Neural cell (in vitro differentiated cells): ENCODE measurements around the gene CACNB2. TPM values are rescaled to one million over a fixed set of nuclear protein-coding genes. Genes with fewer than 3 reads are reported as not detected.

Experiments used
- H2AFZ ChIP-seq: fragments of 200-600, 300-800 bp; sonication (generic), shearing (Covaris generic); 2 replicates; pipeline ENCODE4 v1.6.0; 2014; ENCODE audit warnings: low read depth, mild to moderate bottlenecking, antibody characterized with exemption, low read length, moderate library complexity
- H3F3A ChIP-seq: fragments of 200-600 bp; shearing (Covaris generic); 2 replicates; pipeline ENCODE4 v1.6.1; 2016; ENCODE audit warnings: mild to moderate bottlenecking, moderate library complexity, mixed read lengths, antibody characterized with exemption, low read length; ENCODE audit not compliant: insufficient read depth, poor library complexity, severe bottlenecking
- H3K27ac ChIP-seq: fragments of 200-600, 300-800 bp; sonication (generic), shearing (Covaris generic); 2 replicates; pipeline ENCODE4 v1.5.1; 2014; ENCODE audit warnings: mild to moderate bottlenecking, low read length, moderate library complexity
- H3K27me3 ChIP-seq: fragments of 300-800, 200-600 bp; sonication (generic), shearing (Covaris generic); 2 replicates; pipeline ENCODE4 v1.6.0; 2014; ENCODE audit warnings: mild to moderate bottlenecking, low read depth, low read length, moderate library complexity; ENCODE audit not compliant: insufficient read depth
- H3K36me3 ChIP-seq: fragments of 300-800, 200-600 bp; sonication (generic), shearing (Covaris generic); 2 replicates; pipeline ENCODE4 v1.5.1; 2014; ENCODE audit warnings: mild to moderate bottlenecking, antibody characterized with exemption, low read length, moderate library complexity; ENCODE audit not compliant: insufficient read depth
- H3K4me2 ChIP-seq: fragments of 300-800, 200-600 bp; sonication (generic), shearing (Covaris generic); 2 replicates; pipeline ENCODE4 v1.6.0; 2014; ENCODE audit warnings: mild to moderate bottlenecking, low read length
- H3K4me3 ChIP-seq: fragments of 300-800, 200-600 bp; sonication (generic), shearing (Covaris generic); 2 replicates; pipeline ENCODE4 v1.5.1; 2014; ENCODE audit warnings: mild to moderate bottlenecking, low read length, moderate library complexity
- H3K79me2 ChIP-seq: fragments of 200-600 bp; shearing (Covaris generic); replicated peaks from 2 replicates; pipeline ENCODE4 v1.6.0; 2014; ENCODE audit warnings: mild to moderate bottlenecking, low read length, moderate library complexity; ENCODE audit not compliant: insufficient read depth
- H3K9ac ChIP-seq: fragments of 300-800, 200-600 bp; sonication (generic), shearing (Covaris generic); 2 replicates; pipeline ENCODE4 v1.6.1; 2016; ENCODE audit warnings: mild to moderate bottlenecking, low read length, mixed read lengths
- H3K9me2 ChIP-seq: fragments of 200-600 bp; shearing (Covaris generic); 2 replicates; pipeline ENCODE4 v1.6.1; 2016; ENCODE audit warnings: mild to moderate bottlenecking, low read length, mixed read lengths; ENCODE audit not compliant: insufficient read depth
- H3K9me3 ChIP-seq: fragments of 200-600, 300-800 bp; sonication (generic), shearing (Covaris generic); 2 replicates; pipeline ENCODE4 v1.6.1; 2016; ENCODE audit warnings: mild to moderate bottlenecking, mixed run types, low read length, moderate library complexity, mixed read lengths
- H4K20me1 ChIP-seq: fragments of 200-600 bp; shearing (Covaris generic); 2 replicates; pipeline ENCODE4 v1.6.1; 2016; ENCODE audit warnings: mild to moderate bottlenecking, mixed run types; ENCODE audit not compliant: insufficient read depth
- EP300 ChIP-seq: fragments of 450-650 bp; conservative IDR thresholded peaks from 2 replicates; pipeline ENCODE4 v1.6.1; 2014; ENCODE audit warnings: antibody characterized with exemption, mild to moderate bottlenecking, moderate library complexity; ENCODE audit not compliant: poor library complexity, severe bottlenecking
- EZH2 ChIP-seq: fragments of 200-600, 300-800 bp; shearing (Covaris generic), sonication (generic); IDR thresholded peaks from 2 replicates; pipeline ENCODE4 v1.6.1; 2014; ENCODE audit warnings: antibody characterized with exemption, low read length, borderline replicate concordance, mild to moderate bottlenecking; ENCODE audit not compliant: insufficient read depth, poor library complexity, severe bottlenecking
- MXI1 ChIP-seq: fragments of 450-650 bp; conservative IDR thresholded peaks from 2 replicates; pipeline ENCODE4 v1.6.1; 2014; ENCODE audit warnings: antibody characterized with exemption, mild to moderate bottlenecking; ENCODE audit not compliant: poor library complexity, severe bottlenecking
- RAD21 ChIP-seq: fragments of 450-650 bp; conservative IDR thresholded peaks from 2 replicates; pipeline ENCODE4 v1.6.1; 2014; ENCODE audit warnings: antibody characterized with exemption, mild to moderate bottlenecking, moderate library complexity
- SMC3 ChIP-seq: fragments of 450-650 bp; conservative IDR thresholded peaks from 2 replicates; pipeline ENCODE4 v1.6.1; 2014; ENCODE audit warnings: antibody characterized with exemption, mild to moderate bottlenecking, moderate library complexity; ENCODE audit not compliant: poor library complexity
- TAF1 ChIP-seq: IDR thresholded peaks from 2 replicates; pipeline ENCODE4 v1.6.1; 2012; ENCODE audit warnings: low read depth
- polyA plus RNA-seq: library from polyadenylated mRNA; depleted of rRNA; stranded (reverse); fragments of >200 nt; gene quantifications from 2 replicates; pipeline ENCODE4 v1.2.3, GENCODE V29; 2014
- TF ChIP-seq, protein P1 (sequence below): IDR thresholded peaks from 2 replicates; pipeline ENCODE4 v1.6.1; 2012; ENCODE audit warnings: borderline replicate concordance
- TF ChIP-seq, protein P2 (sequence below): fragments of 450-650 bp; IDR thresholded peaks from 2 replicates; pipeline ENCODE4 v1.5.1; 2014; ENCODE audit warnings: antibody characterized with exemption, mild to moderate bottlenecking, moderate library complexity; ENCODE audit not compliant: poor library complexity, severe bottlenecking

CACNB2 gene
- polyA plus RNA-seq, 1 donor from 2014 or later, result 14.3 TPM

DNA sequence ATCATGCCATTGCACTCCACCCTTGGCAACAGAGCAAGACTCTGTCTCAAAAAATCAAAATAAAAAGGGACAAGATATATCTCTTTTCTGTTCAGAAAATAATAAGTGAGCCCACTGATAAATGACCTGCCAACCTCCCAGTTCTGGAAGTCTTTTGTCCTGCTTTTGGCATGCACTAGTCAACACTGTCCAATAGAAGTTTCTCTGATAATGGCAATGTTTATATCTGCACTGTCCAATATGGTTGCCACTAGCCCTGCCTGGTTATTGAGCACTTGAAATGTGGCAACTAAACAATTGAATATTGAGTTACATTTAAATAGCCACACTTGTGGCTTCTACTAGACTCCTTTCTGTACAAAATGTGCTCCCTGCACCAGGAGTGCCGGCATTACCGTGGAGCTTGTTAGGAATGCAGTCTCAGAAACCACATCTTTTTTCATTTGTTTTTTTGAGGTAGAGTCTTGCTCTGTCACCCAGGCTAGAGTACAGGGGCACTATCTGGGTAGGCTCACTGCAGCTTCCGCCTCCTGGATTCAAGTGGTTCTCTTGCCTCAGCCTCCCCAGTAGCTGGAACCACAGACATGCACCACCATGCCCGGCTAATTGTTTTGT lies 229.7 kb downstream of the CACNB2 start:
- no peak overlapping the region for H2AFZ ChIP-seq
- no peaks in the 10 kb centered on the region for H3K36me3 ChIP-seq
- H3K9ac ChIP-seq, result no peak overlapping the region
- TF ChIP-seq TAF1, result no peak
- TF ChIP-seq, protein P1, sequence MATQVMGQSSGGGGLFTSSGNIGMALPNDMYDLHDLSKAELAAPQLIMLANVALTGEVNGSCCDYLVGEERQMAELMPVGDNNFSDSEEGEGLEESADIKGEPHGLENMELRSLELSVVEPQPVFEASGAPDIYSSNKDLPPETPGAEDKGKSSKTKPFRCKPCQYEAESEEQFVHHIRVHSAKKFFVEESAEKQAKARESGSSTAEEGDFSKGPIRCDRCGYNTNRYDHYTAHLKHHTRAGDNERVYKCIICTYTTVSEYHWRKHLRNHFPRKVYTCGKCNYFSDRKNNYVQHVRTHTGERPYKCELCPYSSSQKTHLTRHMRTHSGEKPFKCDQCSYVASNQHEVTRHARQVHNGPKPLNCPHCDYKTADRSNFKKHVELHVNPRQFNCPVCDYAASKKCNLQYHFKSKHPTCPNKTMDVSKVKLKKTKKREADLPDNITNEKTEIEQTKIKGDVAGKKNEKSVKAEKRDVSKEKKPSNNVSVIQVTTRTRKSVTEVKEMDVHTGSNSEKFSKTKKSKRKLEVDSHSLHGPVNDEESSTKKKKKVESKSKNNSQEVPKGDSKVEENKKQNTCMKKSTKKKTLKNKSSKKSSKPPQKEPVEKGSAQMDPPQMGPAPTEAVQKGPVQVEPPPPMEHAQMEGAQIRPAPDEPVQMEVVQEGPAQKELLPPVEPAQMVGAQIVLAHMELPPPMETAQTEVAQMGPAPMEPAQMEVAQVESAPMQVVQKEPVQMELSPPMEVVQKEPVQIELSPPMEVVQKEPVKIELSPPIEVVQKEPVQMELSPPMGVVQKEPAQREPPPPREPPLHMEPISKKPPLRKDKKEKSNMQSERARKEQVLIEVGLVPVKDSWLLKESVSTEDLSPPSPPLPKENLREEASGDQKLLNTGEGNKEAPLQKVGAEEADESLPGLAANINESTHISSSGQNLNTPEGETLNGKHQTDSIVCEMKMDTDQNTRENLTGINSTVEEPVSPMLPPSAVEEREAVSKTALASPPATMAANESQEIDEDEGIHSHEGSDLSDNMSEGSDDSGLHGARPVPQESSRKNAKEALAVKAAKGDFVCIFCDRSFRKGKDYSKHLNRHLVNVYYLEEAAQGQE, result no peak
- no peak for TF ChIP-seq MXI1
- TF ChIP-seq SMC3, result no peak
- TF ChIP-seq RAD21, result no peak
- TF ChIP-seq EZH2, result no peak
- H3K9me3 ChIP-seq, result no peaks in the 10 kb centered on the region
- H3K4me3 ChIP-seq, result no peak overlapping the region
- no peak overlapping the region for H3K27ac ChIP-seq
- H3K27me3 ChIP-seq, result no peaks in the 10 kb centered on the region
- no peaks in the 10 kb centered on the region for H3K79me2 ChIP-seq
- no peaks in the 10 kb centered on the region for H4K20me1 ChIP-seq
- no peaks in the 10 kb centered on the region for H3F3A ChIP-seq
- H3K9me2 ChIP-seq, result no peaks in the 10 kb centered on the region
- H3K4me2 ChIP-seq, result no peak overlapping the region

DNA sequence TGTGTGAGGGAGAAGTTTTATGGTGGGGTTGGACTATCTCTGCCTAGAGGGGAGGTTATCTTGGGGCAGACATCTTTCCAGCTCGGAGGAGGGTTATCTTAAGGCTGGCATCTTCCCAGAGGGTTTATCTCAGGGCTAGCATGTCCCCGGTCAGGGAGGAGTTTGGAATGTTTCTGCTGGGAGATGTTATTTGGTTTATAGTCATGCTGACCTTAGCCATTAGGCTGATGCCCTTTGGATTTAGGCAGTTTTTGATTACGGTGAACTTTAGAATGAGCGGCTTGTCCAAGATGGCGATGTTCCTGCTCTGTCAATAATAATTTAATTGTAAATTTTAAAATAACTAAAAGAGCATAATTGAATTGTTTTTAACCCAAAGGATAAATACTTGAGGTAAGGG lies 236.4 kb downstream of the CACNB2 start:
- no peak overlapping the region for H3K4me2 ChIP-seq
- no peaks in the 10 kb centered on the region for H3F3A ChIP-seq
- no peaks in the 10 kb centered on the region for H4K20me1 ChIP-seq
- TF ChIP-seq EZH2 (no peak), RAD21 (no peak)
- H3K4me3 ChIP-seq, result no peak overlapping the region
- H3K9me2 ChIP-seq, result no peaks in the 10 kb centered on the region
- no peaks in the 10 kb centered on the region for H3K27me3 ChIP-seq
- no peaks in the 10 kb centered on the region for H3K9me3 ChIP-seq
- H3K9ac ChIP-seq, result no peak overlapping the region
- no peaks in the 10 kb centered on the region for H3K79me2 ChIP-seq
- H3K27ac ChIP-seq, result no peak overlapping the region
- no peaks in the 10 kb centered on the region for H3K36me3 ChIP-seq
- H2AFZ ChIP-seq, result no peak overlapping the region

DNA sequence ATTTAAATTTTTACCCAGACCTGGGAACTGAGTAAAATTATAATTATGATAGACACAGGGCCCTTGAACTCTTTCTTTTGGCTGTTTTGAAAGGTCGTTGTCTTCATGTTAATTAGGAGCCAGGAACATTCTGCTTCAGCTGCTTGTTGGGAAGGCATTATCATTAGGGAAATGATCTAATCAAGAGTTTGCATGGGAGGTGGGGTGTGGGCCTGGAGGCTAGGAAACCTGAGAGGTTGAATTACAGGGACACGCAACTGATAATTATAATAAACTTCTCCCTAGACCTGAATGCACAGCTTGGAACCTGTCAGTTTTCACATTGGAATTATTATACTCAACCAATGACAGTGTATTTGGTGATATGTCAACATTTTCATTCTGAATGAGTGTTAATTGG lies 237.7 kb downstream of the CACNB2 start:
- H4K20me1 ChIP-seq, result no peaks in the 10 kb centered on the region
- H3K27ac ChIP-seq, result no peak overlapping the region
- no peak for TF ChIP-seq EZH2
- TF ChIP-seq TAF1, result no peak
- no peak for TF ChIP-seq EP300
- no peak for TF ChIP-seq SMC3
- TF ChIP-seq, protein P2, sequence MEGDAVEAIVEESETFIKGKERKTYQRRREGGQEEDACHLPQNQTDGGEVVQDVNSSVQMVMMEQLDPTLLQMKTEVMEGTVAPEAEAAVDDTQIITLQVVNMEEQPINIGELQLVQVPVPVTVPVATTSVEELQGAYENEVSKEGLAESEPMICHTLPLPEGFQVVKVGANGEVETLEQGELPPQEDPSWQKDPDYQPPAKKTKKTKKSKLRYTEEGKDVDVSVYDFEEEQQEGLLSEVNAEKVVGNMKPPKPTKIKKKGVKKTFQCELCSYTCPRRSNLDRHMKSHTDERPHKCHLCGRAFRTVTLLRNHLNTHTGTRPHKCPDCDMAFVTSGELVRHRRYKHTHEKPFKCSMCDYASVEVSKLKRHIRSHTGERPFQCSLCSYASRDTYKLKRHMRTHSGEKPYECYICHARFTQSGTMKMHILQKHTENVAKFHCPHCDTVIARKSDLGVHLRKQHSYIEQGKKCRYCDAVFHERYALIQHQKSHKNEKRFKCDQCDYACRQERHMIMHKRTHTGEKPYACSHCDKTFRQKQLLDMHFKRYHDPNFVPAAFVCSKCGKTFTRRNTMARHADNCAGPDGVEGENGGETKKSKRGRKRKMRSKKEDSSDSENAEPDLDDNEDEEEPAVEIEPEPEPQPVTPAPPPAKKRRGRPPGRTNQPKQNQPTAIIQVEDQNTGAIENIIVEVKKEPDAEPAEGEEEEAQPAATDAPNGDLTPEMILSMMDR, result no peak
- TF ChIP-seq RAD21, result no peak
- no peak for TF ChIP-seq MXI1
- no peak overlapping the region for H3K9ac ChIP-seq
- H3K79me2 ChIP-seq, result no peaks in the 10 kb centered on the region
- H2AFZ ChIP-seq, result no peak overlapping the region
- H3K36me3 ChIP-seq, result no peaks in the 10 kb centered on the region
- no peaks in the 10 kb centered on the region for H3F3A ChIP-seq
- H3K4me2 ChIP-seq, result no peak overlapping the region
- no peaks in the 10 kb centered on the region for H3K27me3 ChIP-seq
- H3K4me3 ChIP-seq, result no peak overlapping the region
- H3K9me2 ChIP-seq, result no peaks in the 10 kb centered on the region
- H3K9me3 ChIP-seq, result no peaks in the 10 kb centered on the region
